Bronchial epithelial cell (primary cell): ENCODE results near the gene PDGFA. TPM values are rescaled to one million over a fixed set of nuclear protein-coding genes. Genes with fewer than 3 reads are reported as not detected.

Source experiments
- DNase-seq: peaks from one replicate; pipeline ENCODE4 v3.0.0-alpha.2; 2010; ENCODE audit warnings: low read depth
- FAIRE-seq: peaks from 2 replicates; lab custom pipeline; 2011; peaks lifted over from hg19 to GRCh38; lab: Jason Lieb, UNC
- H3K27me3 ChIP-seq: 2 replicates; pipeline ENCODE4 v1.5.1; 2011; ENCODE audit warnings: low read length; ENCODE audit not compliant: control insufficient read depth, insufficient read depth
- H3K36me3 ChIP-seq: 2 replicates; pipeline ENCODE4 v1.5.1; 2011; ENCODE audit warnings: low read length; ENCODE audit not compliant: control insufficient read depth, insufficient read depth
- H3K4me3 ChIP-seq: 2 replicates; pipeline ENCODE4 v1.5.1; 2011; ENCODE audit warnings: mild to moderate bottlenecking, low read depth, low read length, control low read depth
- CTCF ChIP-seq: IDR thresholded peaks from 2 replicates; pipeline ENCODE4 v1.5.1; 2011; ENCODE audit warnings: mild to moderate bottlenecking, moderate library complexity, low read length, control low read depth, inconsistent platforms; ENCODE audit not compliant: insufficient read depth, severe bottlenecking
- total RNA-seq: library from RNA; depleted of rRNA; stranded (reverse); fragments of >200 nt; gene quantifications from 2 replicates; pipeline ENCODE4 v1.2.1, GENCODE V29; 2014

Gene PDGFA
- total RNA-seq, 1 donor from 2014 or later: 64.8 TPM

DNA sequence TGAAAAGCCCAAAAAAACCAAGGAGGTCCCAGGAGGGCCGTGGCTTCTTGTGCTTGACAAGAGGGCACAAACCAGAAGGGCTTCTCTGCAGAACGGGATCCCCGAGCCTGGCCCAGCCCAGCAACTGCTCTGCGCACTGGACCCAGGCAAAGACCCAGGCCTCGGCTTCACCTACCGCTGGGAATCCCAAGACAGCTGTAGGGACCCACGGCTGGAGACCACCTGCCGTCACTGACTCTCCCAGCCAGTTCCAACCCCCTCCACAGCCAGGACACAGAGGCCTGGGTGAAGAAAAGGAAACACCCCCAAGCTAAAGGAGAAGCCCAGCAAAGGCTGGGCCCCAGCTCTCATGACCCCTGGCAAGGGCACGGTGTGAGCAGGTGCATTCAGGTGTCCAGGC lies 24.3 kb downstream of the PDGFA start:
- DNase-seq (no peak), FAIRE-seq (no peak)
- Histone ChIP-seq H3K27me3 (no peaks in the 10 kb centered on the region), H3K4me3 (no peak overlapping the region), H3K36me3 (peaks cover 17% of the 10 kb centered on the region)
- TF ChIP-seq CTCF: no peak

DNA sequence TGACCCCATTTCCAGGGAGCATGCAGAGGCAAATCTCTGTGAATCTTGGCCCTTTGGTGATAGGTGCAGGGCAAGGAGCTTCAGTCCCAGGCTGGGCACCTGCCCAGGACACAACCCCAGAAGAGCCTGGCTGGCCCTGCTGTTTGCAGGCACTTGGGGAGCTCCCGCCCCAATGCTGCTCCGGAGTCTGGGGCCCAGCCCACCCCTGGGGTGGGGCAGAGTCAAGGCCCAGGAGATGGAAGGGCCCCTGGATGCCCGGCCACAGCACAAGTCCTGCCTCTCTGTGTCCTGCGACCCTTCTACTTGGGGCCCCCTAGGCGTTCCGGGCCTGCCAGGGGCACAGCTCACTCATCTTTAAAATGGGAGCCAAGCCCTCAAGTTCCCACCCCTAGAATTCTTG lies 24.7 kb downstream of the PDGFA start:
- FAIRE-seq: no peak
- DNase-seq: no peak
- TF ChIP-seq CTCF: no peak

DNA sequence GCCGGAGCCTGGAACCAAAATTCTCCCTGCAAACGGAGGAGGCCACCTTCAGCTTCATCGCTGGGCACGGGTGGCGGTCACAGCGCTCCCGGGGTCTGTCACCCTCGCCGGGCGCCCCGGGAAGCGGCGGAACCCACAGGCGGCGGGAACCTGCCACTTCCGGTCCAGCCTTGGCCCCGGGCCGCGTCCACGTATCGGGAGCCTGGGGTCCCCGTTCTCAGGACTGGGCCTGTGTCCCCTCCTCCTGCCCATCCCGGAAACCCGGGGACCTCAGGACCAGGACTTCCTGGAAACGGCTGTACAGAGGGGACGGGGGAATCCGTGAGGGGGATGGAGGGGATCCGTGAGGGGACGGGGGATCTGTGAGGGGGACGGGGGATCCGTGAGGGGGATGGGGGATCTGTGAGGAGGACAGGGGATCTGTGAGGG lies 25.4 kb downstream of the PDGFA start:
- no peak overlapping the region for H3K4me3 ChIP-seq
- DNase-seq: no peak
- no peak for TF ChIP-seq CTCF
- no peak for FAIRE-seq
- H3K36me3 ChIP-seq: peaks cover 9% of the 10 kb centered on the region
- H3K27me3 ChIP-seq: no peaks in the 10 kb centered on the region

More for the DNA sequence above, 24.7 kb downstream of the PDGFA start:
- Histone ChIP-seq H3K27me3 (no peaks in the 10 kb centered on the region), H3K36me3 (peaks cover 14% of the 10 kb centered on the region), H3K4me3 (no peak overlapping the region)

GRCh38 chr7:493661-494251 lies 25.9 kb downstream of the PDGFA start:
- FAIRE-seq (no peak), DNase-seq (no peak)
- Histone ChIP-seq H3K36me3 (peaks cover 4% of the 10 kb centered on the region), H3K27me3 (no peaks in the 10 kb centered on the region), H3K4me3 (no peak overlapping the region)
- TF ChIP-seq CTCF: no peak

- no peaks in the 10 kb centered on the region for H3K27me3 ChIP-seq
- DNase-seq: no peak
- H3K36me3 ChIP-seq: peaks cover 3% of the 10 kb centered on the region
- FAIRE-seq: no peak
- no peak overlapping the region for H3K4me3 ChIP-seq
- TF ChIP-seq CTCF: no peak
Observed at GRCh38 chr7:492714-493065, 27.0 kb downstream of the PDGFA start.
